ENCODE data around the gene NEK1. TPM values are rescaled to one million over a fixed set of nuclear protein-coding genes. Genes with fewer than 3 reads are reported as not detected.

Gene NEK1
- total and polyA plus RNA-seq, 2 of the 13 experiments (the other 11 are each of a cell fraction or from before 2014, with no cell fraction given), result 2.9 to 5.4 TPM

DNA sequence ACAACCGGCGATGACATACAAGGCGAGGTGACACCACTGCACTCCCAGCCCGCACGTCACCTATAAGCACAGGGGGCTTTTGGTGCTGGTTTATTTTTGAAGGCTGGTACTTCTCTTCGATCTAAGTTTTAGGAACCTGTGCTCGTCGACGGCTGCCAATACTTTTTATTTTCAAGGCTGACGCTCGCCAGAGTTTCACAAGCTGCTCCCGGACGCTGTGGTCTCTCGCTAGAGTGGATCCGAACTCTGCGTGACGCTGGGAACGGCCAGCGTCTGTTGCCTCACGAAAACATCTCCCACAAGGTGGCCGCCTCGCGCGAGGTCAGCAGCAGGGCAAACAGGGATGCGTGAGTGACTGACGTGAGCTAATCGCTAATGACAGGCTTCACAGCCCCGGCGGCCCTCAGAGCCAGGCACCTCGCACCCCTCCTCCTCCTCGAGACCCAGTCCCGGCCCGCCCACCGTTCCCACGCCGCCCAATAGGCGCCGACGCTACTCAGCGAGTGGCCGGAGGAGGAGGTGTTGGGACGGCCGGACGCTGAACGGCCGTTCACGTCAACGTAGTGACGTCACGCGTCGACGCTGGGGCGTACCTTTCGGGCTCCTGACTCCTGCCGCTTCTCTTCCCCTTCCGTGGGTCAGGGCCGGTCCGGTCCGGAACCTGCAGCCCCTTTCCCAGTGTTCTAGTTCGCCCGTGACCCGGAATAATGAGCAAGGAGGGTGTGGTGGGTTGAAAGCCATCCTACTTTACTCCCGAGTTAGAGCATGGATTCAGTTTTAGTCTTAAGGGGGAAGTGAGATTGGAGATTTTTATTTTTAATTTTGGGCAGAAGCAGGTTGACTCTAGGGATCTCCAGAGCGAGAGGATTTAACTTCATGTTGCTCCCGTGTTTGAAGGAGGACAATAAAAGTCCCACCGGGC is 7.8 kb upstream of the NEK1 start, which contains the start of gene CLCN3 (continued):
- peak; percentile 63; the same call in 1 of the 2 replicates for TF ChIP-seq ZNF274 (CRISPR knock-in tag; IDR thresholded peaks at IDR 0.05)
- TF ChIP-seq GABPB1 (CRISPR knock-in tag; IDR thresholded peaks at IDR 0.05), result peak; percentile 92
- no peak; the same call in 1 of the 2 replicates for TF ChIP-seq ZSCAN20 (CRISPR knock-in tag; IDR thresholded peaks at IDR 0.05; ENCODE audit: borderline replicate concordance)
- peak; percentile 86; the same call in 1 of the 2 replicates for TF ChIP-seq ZNF788 (CRISPR knock-in tag; IDR thresholded peaks at IDR 0.05; ENCODE audit: borderline replicate concordance)
- TF ChIP-seq NCOA2 (CRISPR knock-in tag; IDR thresholded peaks at IDR 0.05), result peak; percentile 32; the same call in 1 of the 2 replicates
- no peak for TF ChIP-seq FOXK2 (IDR thresholded peaks at IDR 0.05)
- TF ChIP-seq SAP130 (CRISPR knock-in tag; IDR thresholded peaks at IDR 0.05; ENCODE audit: low read depth), result peak; percentile 87
- TF ChIP-seq SNAI1 (CRISPR knock-in tag; IDR thresholded peaks at IDR 0.05; ENCODE audit: borderline replicate concordance), result peak; percentile 68; the same call in 1 of the 2 replicates
- TF ChIP-seq, protein P1, sequence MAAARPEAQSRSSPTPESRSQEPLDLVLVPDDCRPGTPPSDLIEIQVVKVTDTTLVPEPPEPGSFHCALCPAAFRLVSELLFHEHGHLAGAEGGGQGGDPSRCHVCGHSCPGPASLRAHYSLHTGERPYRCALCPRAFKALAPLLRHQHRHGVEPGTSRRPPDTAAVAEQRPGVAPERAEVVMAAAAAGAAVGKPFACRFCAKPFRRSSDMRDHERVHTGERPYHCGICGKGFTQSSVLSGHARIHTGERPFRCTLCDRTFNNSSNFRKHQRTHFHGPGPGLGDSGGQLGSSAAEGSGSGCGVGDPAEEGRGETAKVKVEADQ (CRISPR knock-in tag; IDR thresholded peaks at IDR 0.05; ENCODE audit: borderline replicate concordance), result peak; percentile 90; the same call in 1 of the 2 replicates
- no peak for TF ChIP-seq ZSCAN30 (CRISPR knock-in tag; IDR thresholded peaks at IDR 0.05)
- peak; percentile 69 for TF ChIP-seq XRCC5 (optimal IDR thresholded peaks at IDR 0.05; ENCODE audit: low read length)
- TF ChIP-seq THYN1 (CRISPR knock-in tag; IDR thresholded peaks at IDR 0.05; ENCODE audit: borderline replicate concordance, low read depth), result no peak
- no peak for TF ChIP-seq ZNF383 (CRISPR knock-in tag; IDR thresholded peaks at IDR 0.05; ENCODE audit: borderline replicate concordance)
- no peak for TF ChIP-seq AGO2 (optimal IDR thresholded peaks at IDR 0.05; ENCODE audit: low read depth, low read length)
- TF ChIP-seq MTF1 (CRISPR knock-in tag; IDR thresholded peaks at IDR 0.05), result no peak
- 0 out of 2 replicates have a peak, but pooled peaks have one; percentile 8 for TF ChIP-seq ZNF629 (CRISPR knock-in tag; conservative IDR thresholded peaks at IDR 0.05)
- no peak for TF ChIP-seq PLRG1 (conservative IDR thresholded peaks at IDR 0.05)
- TF ChIP-seq, protein P2, sequence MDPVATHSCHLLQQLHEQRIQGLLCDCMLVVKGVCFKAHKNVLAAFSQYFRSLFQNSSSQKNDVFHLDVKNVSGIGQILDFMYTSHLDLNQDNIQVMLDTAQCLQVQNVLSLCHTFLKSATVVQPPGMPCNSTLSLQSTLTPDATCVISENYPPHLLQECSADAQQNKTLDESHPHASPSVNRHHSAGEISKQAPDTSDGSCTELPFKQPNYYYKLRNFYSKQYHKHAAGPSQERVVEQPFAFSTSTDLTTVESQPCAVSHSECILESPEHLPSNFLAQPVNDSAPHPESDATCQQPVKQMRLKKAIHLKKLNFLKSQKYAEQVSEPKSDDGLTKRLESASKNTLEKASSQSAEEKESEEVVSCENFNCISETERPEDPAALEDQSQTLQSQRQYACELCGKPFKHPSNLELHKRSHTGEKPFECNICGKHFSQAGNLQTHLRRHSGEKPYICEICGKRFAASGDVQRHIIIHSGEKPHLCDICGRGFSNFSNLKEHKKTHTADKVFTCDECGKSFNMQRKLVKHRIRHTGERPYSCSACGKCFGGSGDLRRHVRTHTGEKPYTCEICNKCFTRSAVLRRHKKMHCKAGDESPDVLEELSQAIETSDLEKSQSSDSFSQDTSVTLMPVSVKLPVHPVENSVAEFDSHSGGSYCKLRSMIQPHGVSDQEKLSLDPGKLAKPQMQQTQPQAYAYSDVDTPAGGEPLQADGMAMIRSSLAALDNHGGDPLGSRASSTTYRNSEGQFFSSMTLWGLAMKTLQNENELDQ (CRISPR knock-in tag; IDR thresholded peaks at IDR 0.05; ENCODE audit: borderline replicate concordance), result no peak
- no peak for TF ChIP-seq ZNF136 (CRISPR knock-in tag; IDR thresholded peaks at IDR 0.05; ENCODE audit: low read depth)
- TF ChIP-seq, protein P3, sequence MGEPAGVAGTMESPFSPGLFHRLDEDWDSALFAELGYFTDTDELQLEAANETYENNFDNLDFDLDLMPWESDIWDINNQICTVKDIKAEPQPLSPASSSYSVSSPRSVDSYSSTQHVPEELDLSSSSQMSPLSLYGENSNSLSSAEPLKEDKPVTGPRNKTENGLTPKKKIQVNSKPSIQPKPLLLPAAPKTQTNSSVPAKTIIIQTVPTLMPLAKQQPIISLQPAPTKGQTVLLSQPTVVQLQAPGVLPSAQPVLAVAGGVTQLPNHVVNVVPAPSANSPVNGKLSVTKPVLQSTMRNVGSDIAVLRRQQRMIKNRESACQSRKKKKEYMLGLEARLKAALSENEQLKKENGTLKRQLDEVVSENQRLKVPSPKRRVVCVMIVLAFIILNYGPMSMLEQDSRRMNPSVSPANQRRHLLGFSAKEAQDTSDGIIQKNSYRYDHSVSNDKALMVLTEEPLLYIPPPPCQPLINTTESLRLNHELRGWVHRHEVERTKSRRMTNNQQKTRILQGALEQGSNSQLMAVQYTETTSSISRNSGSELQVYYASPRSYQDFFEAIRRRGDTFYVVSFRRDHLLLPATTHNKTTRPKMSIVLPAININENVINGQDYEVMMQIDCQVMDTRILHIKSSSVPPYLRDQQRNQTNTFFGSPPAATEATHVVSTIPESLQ (CRISPR knock-in tag; conservative IDR thresholded peaks at IDR 0.05), result no peak
- TF ChIP-seq, protein P4, sequence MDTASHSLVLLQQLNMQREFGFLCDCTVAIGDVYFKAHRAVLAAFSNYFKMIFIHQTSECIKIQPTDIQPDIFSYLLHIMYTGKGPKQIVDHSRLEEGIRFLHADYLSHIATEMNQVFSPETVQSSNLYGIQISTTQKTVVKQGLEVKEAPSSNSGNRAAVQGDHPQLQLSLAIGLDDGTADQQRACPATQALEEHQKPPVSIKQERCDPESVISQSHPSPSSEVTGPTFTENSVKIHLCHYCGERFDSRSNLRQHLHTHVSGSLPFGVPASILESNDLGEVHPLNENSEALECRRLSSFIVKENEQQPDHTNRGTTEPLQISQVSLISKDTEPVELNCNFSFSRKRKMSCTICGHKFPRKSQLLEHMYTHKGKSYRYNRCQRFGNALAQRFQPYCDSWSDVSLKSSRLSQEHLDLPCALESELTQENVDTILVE (CRISPR knock-in tag; IDR thresholded peaks at IDR 0.05), result peak; percentile 44; the same call in 1 of the 2 replicates
- no peak for TF ChIP-seq ZNF253 (CRISPR knock-in tag; IDR thresholded peaks at IDR 0.05; ENCODE audit: borderline replicate concordance)
- no peak for TF ChIP-seq IKZF4 (CRISPR knock-in tag; IDR thresholded peaks at IDR 0.05; ENCODE audit: borderline replicate concordance, low read depth, not compliant biosample characterization)
- TF ChIP-seq ZNF263 (CRISPR knock-in tag; IDR thresholded peaks at IDR 0.05), result no peak

Measured in HepG2 (cell line).